Measurements from ENCODE around the gene C1orf210.

DNA sequence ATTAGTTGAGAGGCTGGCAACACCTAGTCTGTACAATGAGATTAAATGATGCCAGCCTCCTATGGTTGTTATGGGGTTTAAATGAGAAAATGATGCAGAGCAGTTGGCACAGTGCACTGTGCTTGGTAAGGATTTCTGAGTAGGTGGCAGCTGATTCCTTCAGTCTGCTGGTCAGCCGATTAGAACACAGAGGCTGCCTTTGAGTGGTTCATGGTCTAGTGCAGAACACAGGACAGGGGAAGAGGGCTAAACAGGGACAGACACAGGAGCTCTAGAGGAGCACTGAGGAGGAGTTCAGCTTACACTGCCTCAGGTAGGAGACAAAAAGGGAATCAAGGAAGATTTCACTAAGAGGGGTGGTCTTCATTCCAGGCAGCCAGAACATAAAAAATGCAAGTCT, 16.8 kb upstream of the C1orf210 start:
- TF ChIP-seq EZH2 (IDR thresholded peaks at IDR 0.05; ENCODE audit: borderline replicate concordance, low read depth, low read length) = no peak
- TF ChIP-seq, protein P1, sequence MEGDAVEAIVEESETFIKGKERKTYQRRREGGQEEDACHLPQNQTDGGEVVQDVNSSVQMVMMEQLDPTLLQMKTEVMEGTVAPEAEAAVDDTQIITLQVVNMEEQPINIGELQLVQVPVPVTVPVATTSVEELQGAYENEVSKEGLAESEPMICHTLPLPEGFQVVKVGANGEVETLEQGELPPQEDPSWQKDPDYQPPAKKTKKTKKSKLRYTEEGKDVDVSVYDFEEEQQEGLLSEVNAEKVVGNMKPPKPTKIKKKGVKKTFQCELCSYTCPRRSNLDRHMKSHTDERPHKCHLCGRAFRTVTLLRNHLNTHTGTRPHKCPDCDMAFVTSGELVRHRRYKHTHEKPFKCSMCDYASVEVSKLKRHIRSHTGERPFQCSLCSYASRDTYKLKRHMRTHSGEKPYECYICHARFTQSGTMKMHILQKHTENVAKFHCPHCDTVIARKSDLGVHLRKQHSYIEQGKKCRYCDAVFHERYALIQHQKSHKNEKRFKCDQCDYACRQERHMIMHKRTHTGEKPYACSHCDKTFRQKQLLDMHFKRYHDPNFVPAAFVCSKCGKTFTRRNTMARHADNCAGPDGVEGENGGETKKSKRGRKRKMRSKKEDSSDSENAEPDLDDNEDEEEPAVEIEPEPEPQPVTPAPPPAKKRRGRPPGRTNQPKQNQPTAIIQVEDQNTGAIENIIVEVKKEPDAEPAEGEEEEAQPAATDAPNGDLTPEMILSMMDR (IDR thresholded peaks at IDR 0.05 in 2 of 3, conservative IDR thresholded peaks at IDR 0.05 in 1 of 3; ENCODE audit: insufficient read depth in 2 of 3, low read depth in 1 of 3, low read length in 3 of 3) = no peak
